ENCODE measurements around the gene METRNL. TPM values are rescaled to one million over a fixed set of nuclear protein-coding genes. Genes with fewer than 3 reads are reported as not detected.

Gene METRNL
- total RNA-seq, 1 donor from 2014 or later: 47.1 TPM

DNA sequence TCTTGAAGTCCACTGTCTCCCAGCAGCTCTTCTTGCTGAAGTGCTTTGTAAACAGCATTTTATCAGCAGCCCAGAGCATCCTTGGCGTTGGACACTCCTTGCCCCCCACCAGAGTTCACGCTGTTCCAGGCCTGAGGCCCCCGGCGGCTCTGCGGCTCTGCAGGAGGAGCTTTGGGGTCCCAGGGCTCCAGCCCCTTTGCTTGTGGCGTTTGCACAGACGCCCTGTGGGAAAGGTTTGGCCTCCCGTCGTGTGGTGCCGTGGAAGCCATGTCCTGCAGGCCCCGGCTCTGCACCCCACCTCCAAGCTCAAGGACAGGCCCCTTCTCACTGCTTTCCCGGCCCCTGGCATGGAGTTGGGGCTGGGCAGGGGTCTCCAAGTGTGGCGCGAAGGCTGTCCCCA lies 14.1 kb downstream of the METRNL start:
- TF ChIP-seq, protein P1, sequence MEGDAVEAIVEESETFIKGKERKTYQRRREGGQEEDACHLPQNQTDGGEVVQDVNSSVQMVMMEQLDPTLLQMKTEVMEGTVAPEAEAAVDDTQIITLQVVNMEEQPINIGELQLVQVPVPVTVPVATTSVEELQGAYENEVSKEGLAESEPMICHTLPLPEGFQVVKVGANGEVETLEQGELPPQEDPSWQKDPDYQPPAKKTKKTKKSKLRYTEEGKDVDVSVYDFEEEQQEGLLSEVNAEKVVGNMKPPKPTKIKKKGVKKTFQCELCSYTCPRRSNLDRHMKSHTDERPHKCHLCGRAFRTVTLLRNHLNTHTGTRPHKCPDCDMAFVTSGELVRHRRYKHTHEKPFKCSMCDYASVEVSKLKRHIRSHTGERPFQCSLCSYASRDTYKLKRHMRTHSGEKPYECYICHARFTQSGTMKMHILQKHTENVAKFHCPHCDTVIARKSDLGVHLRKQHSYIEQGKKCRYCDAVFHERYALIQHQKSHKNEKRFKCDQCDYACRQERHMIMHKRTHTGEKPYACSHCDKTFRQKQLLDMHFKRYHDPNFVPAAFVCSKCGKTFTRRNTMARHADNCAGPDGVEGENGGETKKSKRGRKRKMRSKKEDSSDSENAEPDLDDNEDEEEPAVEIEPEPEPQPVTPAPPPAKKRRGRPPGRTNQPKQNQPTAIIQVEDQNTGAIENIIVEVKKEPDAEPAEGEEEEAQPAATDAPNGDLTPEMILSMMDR (IDR thresholded peaks at IDR 0.05; ENCODE audit: partially characterized antibody, unreplicated experiment): no peak
- Mint-ChIP-seq H3K4me1 (ENCODE audit: low read depth, unreplicated experiment) (peaks cover 2% of the 10 kb centered on the region), H3K36me3 (ENCODE audit: unreplicated experiment) (no peaks in the 10 kb centered on the region), H3K9me3 (ENCODE audit: unreplicated experiment) (peaks cover 6% of the 10 kb centered on the region), H3K4me3 (ENCODE audit: unreplicated experiment) (no peak overlapping the region), H3K27ac (ENCODE audit: unreplicated experiment) (no peak overlapping the region), H3K27me3 (ENCODE audit: unreplicated experiment) (peaks cover 9% of the 10 kb centered on the region)
- no peak for DNase-seq

DNA sequence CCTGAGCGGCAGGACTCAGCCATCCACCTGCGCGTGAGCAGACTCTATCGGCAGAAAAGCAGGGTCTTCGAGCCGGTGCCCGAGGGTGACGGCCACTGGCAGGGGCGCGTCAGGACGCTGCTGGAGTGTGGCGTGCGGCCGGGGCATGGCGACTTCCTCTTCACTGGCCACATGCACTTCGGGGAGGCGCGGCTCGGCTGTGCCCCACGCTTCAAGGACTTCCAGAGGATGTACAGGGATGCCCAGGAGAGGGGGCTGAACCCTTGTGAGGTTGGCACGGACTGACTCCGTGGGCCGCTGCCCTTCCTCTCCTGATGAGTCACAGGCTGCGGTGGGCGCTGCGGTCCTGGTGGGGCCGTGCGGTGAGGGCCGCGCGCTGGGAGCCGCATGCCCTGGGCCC lies 14.9 kb downstream of the METRNL start:
- no peak for DNase-seq
- Mint-ChIP-seq H3K4me1 (ENCODE audit: low read depth, unreplicated experiment) (peaks cover 2% of the 10 kb centered on the region), H3K4me3 (ENCODE audit: unreplicated experiment) (no peak overlapping the region), H3K9me3 (ENCODE audit: unreplicated experiment) (peaks cover 5% of the 10 kb centered on the region), H3K27ac (ENCODE audit: unreplicated experiment) (no peak overlapping the region), H3K36me3 (ENCODE audit: unreplicated experiment) (no peaks in the 10 kb centered on the region), H3K27me3 (ENCODE audit: unreplicated experiment) (peaks cover 9% of the 10 kb centered on the region)
- TF ChIP-seq, protein P1 (IDR thresholded peaks at IDR 0.05; ENCODE audit: partially characterized antibody, unreplicated experiment): no peak

DNA sequence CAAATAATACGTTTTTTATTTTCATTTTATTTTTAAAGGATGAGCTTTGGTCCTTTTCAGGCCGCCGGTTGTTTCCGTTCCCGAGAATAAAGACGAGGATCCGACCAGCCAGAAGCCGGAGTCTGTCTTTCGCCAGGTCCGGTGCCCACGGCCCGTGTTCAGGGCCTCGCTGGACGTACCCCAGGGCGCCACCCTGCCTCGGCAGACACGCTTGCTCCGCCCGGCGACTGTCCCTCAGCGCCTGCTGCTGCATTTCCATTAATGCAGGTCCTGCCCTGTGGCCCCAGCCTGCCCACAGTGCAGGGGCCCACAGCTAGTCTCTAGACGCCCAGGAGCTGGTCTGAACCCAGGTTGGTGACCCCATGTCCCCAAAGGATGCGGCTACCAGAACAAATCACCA lies 15.6 kb downstream of the METRNL start:
- Mint-ChIP-seq H3K27ac (ENCODE audit: unreplicated experiment) (no peak overlapping the region), H3K36me3 (ENCODE audit: unreplicated experiment) (no peaks in the 10 kb centered on the region), H3K4me3 (ENCODE audit: unreplicated experiment) (no peak overlapping the region), H3K4me1 (ENCODE audit: low read depth, unreplicated experiment) (peaks cover 2% of the 10 kb centered on the region), H3K9me3 (ENCODE audit: unreplicated experiment) (peaks cover 5% of the 10 kb centered on the region), H3K27me3 (ENCODE audit: unreplicated experiment) (peaks cover 9% of the 10 kb centered on the region)
- DNase-seq: no peak
- TF ChIP-seq, protein P1 (IDR thresholded peaks at IDR 0.05; ENCODE audit: partially characterized antibody, unreplicated experiment): no peak

DNA sequence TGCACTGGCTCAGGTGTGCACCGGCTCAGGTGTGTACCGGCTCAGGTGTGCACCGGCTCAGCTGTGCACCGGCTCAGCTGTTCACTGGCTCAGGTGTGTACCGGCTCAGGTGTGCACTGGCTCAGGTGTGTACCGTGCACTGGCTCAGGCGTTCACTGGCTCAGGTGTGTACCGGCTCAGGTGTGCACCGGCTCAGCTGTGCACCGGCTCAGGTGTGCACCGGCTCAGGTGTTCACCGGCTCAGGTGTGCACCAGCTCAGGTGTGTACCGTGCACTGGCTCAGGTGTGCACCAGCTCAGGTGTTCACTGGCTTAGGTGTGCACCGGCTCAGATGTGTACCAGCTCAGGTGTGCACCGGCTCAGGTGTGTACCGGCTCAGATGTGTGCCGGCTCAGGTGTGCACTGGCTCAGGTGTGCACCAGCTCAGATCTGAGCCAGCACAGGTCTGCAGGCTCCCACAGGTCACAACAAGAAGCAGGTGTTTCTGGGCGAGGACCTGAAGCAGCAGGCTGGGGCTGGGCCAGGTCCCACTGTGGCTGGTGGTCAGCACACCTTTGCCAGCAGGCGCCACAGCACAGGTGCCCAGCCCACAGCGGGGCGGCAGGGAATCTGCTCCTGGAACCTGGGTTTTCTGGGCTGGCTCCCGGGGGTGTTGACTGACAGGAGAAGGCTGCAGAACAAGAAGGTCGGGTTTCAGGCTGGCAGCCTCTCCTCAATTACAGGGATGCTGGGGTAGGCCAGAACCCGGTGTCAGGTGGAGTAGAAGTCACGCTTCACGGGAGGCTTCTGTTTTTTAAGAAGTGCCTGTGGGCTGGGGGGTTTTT lies 17.2 kb downstream of the METRNL start:
- H3K4me1 Mint-ChIP-seq (ENCODE audit: low read depth, unreplicated experiment): peaks cover 2% of the 10 kb centered on the region
- TF ChIP-seq, protein P1 (IDR thresholded peaks at IDR 0.05; ENCODE audit: partially characterized antibody, unreplicated experiment): no peak
- H3K36me3 Mint-ChIP-seq (ENCODE audit: unreplicated experiment): no peaks in the 10 kb centered on the region
- no peak overlapping the region for H3K4me3 Mint-ChIP-seq (ENCODE audit: unreplicated experiment)
- H3K27me3 Mint-ChIP-seq (ENCODE audit: unreplicated experiment): peaks cover 9% of the 10 kb centered on the region
- H3K9me3 Mint-ChIP-seq (ENCODE audit: unreplicated experiment): peaks cover 5% of the 10 kb centered on the region
- no peak for DNase-seq
- no peak overlapping the region for H3K27ac Mint-ChIP-seq (ENCODE audit: unreplicated experiment)

DNA sequence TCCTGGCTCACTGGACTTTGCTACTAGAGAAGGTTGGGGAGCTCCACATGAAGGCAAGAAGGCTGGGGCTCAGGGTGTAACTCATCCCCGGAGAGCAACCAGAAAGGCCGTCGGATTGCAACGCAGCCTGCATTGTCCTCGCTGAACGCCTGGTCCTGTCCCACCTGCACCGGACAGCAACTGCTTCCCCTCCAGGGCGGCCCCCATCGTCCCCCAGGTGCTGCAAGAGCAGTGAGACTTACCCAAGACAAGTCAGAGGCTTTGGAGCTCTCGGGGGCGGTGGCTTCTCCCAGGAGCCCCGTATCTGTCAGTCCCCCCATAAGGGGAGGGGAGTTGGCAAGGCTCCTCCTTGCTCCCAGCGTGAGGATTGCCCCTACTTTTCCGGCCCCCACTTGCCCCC lies 18.4 kb downstream of the METRNL start:
- Mint-ChIP-seq H3K27me3 (ENCODE audit: unreplicated experiment) (peaks cover 9% of the 10 kb centered on the region), H3K4me3 (ENCODE audit: unreplicated experiment) (no peak overlapping the region), H3K27ac (ENCODE audit: unreplicated experiment) (no peak overlapping the region), H3K36me3 (ENCODE audit: unreplicated experiment) (no peaks in the 10 kb centered on the region), H3K4me1 (ENCODE audit: low read depth, unreplicated experiment) (peaks cover 2% of the 10 kb centered on the region), H3K9me3 (ENCODE audit: unreplicated experiment) (peaks cover 3% of the 10 kb centered on the region)
- TF ChIP-seq, protein P1 (IDR thresholded peaks at IDR 0.05; ENCODE audit: partially characterized antibody, unreplicated experiment): no peak
- DNase-seq: no peak

Data from glutamatergic neuron (in vitro differentiated cells).